ENCODE data around the gene UBR4.

GRCh38 chr1:19122668-19123067, 87.4 kb downstream of the UBR4 start:
- TF ChIP-seq CTCF (conservative IDR thresholded peaks at IDR 0.05; ENCODE audit: low read depth in 2 of 2) (no peak), POLR2AphosphoS5 (IDR thresholded peaks at IDR 0.05; ENCODE audit: low read depth) (no peak), ZNF331 (CRISPR knock-in tag; IDR thresholded peaks at IDR 0.05; ENCODE audit: low read depth) (no peak), STAT1 (IDR thresholded peaks at IDR 0.05; ENCODE audit: unreplicated experiment) (no peak)
- TF ChIP-seq, protein P1, sequence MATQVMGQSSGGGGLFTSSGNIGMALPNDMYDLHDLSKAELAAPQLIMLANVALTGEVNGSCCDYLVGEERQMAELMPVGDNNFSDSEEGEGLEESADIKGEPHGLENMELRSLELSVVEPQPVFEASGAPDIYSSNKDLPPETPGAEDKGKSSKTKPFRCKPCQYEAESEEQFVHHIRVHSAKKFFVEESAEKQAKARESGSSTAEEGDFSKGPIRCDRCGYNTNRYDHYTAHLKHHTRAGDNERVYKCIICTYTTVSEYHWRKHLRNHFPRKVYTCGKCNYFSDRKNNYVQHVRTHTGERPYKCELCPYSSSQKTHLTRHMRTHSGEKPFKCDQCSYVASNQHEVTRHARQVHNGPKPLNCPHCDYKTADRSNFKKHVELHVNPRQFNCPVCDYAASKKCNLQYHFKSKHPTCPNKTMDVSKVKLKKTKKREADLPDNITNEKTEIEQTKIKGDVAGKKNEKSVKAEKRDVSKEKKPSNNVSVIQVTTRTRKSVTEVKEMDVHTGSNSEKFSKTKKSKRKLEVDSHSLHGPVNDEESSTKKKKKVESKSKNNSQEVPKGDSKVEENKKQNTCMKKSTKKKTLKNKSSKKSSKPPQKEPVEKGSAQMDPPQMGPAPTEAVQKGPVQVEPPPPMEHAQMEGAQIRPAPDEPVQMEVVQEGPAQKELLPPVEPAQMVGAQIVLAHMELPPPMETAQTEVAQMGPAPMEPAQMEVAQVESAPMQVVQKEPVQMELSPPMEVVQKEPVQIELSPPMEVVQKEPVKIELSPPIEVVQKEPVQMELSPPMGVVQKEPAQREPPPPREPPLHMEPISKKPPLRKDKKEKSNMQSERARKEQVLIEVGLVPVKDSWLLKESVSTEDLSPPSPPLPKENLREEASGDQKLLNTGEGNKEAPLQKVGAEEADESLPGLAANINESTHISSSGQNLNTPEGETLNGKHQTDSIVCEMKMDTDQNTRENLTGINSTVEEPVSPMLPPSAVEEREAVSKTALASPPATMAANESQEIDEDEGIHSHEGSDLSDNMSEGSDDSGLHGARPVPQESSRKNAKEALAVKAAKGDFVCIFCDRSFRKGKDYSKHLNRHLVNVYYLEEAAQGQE (IDR thresholded peaks at IDR 0.05; ENCODE audit: unreplicated experiment), result no peak

Data from GM23338 (cell line).